Stimulated activated CD8-positive, alpha-beta memory T cell treated with anti-CD3 and anti-CD28 coated beads, Interleukin-4, amount 100 ng/mL, for 24 hours (primary cell): ENCODE data around the gene ANGPT4.

ENCODE experiments used
- DNase-seq: peaks from one replicate; pipeline ENCODE4 v3.0.0-alpha.2; 2020; ENCODE audit warnings: low read depth

The ANGPT4 gene

GRCh38 chr20:825710-826421, 90.3 kb downstream of the ANGPT4 start:
- DNase-seq: no peak

GRCh38 chr20:824916-825315, 91.2 kb downstream of the ANGPT4 start:
- DNase-seq: no peak

GRCh38 chr20:824490-824889, 91.6 kb downstream of the ANGPT4 start:
- DNase-seq: no peak

- no peak for DNase-seq
Measured at GRCh38 chr20:823574-823902, 92.6 kb downstream of the ANGPT4 start.

- DNase-seq: no peak
Measured at GRCh38 chr20:822651-823573, 93.2 kb downstream of the ANGPT4 start.

GRCh38 chr20:821731-822065, 94.4 kb downstream of the ANGPT4 start:
- DNase-seq: no peak

GRCh38 chr20:821046-821730, 94.9 kb downstream of the ANGPT4 start:
- no peak for DNase-seq

GRCh38 chr20:820323-820953, 95.7 kb downstream of the ANGPT4 start:
- no peak for DNase-seq
